HepG2 (cell line): ENCODE measurements around the gene TRIM7. TPM values are rescaled to one million over a fixed set of nuclear protein-coding genes. Genes with fewer than 3 reads are reported as not detected.

Experiments
- ATAC-seq: fragments of 200-7000 bp; cut with Tn5 transposase; 3 replicates; pipeline ENCODE4 v1.9.1; 2020; ENCODE audit warnings: mild to moderate bottlenecking, moderate library complexity
- BruUV-seq: library from RNA; stranded (reverse); fragments of 400-500 nt; replicated peaks from 2 replicates; lab custom pipeline; 2021; lab: Mats Ljungman, UMichigan
- CTCF ChIA-PET: fragments of 300-600 bp; formaldehyde crosslinking; extraction: SDS; loops from one replicate; lab custom pipeline; 2021; ENCODE audit warnings: low total read pairs, inconsistent platforms, low intra/inter-chr PET ratio; lab: Yijun Ruan, JAX
- POLR2A ChIA-PET: fragments of 350-600 bp; sonication (Branson Sonifier 250); formaldehyde crosslinking; loops from one replicate; lab custom pipeline; 2020; ENCODE audit warnings: antibody characterized with exemption, inconsistent platforms; lab: Yijun Ruan, JAX
- DNase-seq: peaks from one replicate; pipeline ENCODE4 v3.0.0-alpha.2; 2015; ENCODE audit warnings: low spot score
- FAIRE-seq: peaks from 3 replicates; lab custom pipeline; 2011; peaks lifted over from hg19 to GRCh38; lab: Jason Lieb, UNC
- H2AFZ ChIP-seq: one replicate; pipeline ENCODE4 v1.6.1; 2011; ENCODE audit warnings: low read length, inconsistent platforms
- H3K27ac ChIP-seq: fragments of 300-600 bp; 3 replicates; pipeline ENCODE4 v1.8.0; 2011; ENCODE audit warnings: mixed run types, mild to moderate bottlenecking, mixed read lengths, low read length, inconsistent platforms; ENCODE audit not compliant: insufficient read depth; ENCODE audit errors: extremely low read length
- H3K27me3 ChIP-seq, 2 experiments: fragments of 200-600 bp in 1 of 2; 2 replicates in 1 of 2; 3 replicates in 1 of 2; pipeline versions ENCODE4 v1.6.0 to v1.8.0; 2011; ENCODE audit warnings: low read length in 2 of 2, mild to moderate bottlenecking in 2 of 2, moderate library complexity in 2 of 2, inconsistent platforms in 1 of 2; ENCODE audit not compliant: insufficient read depth in 2 of 2, control insufficient read depth in 1 of 2
- H3K36me3 ChIP-seq, 2 experiments: fragments of 200-600 bp in 1 of 2; replicated peaks in 1 of 2; 2 replicates in 1 of 2; 3 replicates in 1 of 2; pipeline versions ENCODE4 v1.5.1 to v1.8.0; 2011; ENCODE audit warnings: low read length in 2 of 2, inconsistent platforms in 1 of 2; ENCODE audit not compliant: insufficient read depth in 2 of 2, control insufficient read depth in 1 of 2
- H3K4me1 ChIP-seq: 2 replicates; pipeline ENCODE4 v1.5.1; 2012; ENCODE audit warnings: low read length, inconsistent platforms; ENCODE audit not compliant: insufficient read depth
- H3K4me2 ChIP-seq: 2 replicates; pipeline ENCODE4 v1.6.0; 2011; ENCODE audit warnings: low read depth, low read length, inconsistent platforms
- H3K4me3 ChIP-seq, 3 experiments: fragments of 200-600 bp in 1 of 3; sonication (generic), shearing (Covaris generic) in 1 of 3; replicated peaks in 1 of 3; 2 replicates each; pipeline ENCODE4 v1.5.1; 2011 to 2016; ENCODE audit warnings: low read length in 3 of 3, inconsistent platforms in 2 of 3, low read depth in 2 of 3, mild to moderate bottlenecking in 2 of 3, control low read depth in 1 of 3, mixed read lengths in 1 of 3; ENCODE audit not compliant: insufficient read depth in 1 of 3
- H3K79me2 ChIP-seq: one replicate; pipeline ENCODE4 v1.6.1; 2011; ENCODE audit warnings: low read length, inconsistent platforms; ENCODE audit not compliant: insufficient read depth
- H3K9ac ChIP-seq: 2 replicates; pipeline ENCODE4 v1.6.0; 2011; ENCODE audit warnings: mild to moderate bottlenecking, low read depth, low read length, inconsistent platforms; ENCODE audit not compliant: insufficient read depth
- H3K9me3 ChIP-seq: 2 replicates; pipeline ENCODE4 v1.5.1; 2012; ENCODE audit warnings: mild to moderate bottlenecking, low read length
- H4K20me1 ChIP-seq: 2 replicates; pipeline ENCODE4 v1.6.0; 2011; ENCODE audit warnings: inconsistent platforms, mild to moderate bottlenecking, low read length, moderate library complexity; ENCODE audit not compliant: insufficient read depth
- ARHGAP35 ChIP-seq: sonication (generic); formaldehyde crosslinking; IDR thresholded peaks from 2 replicates; pipeline ENCODE4 v1.9.0; 2022; ENCODE audit warnings: mild to moderate bottlenecking, inconsistent platforms, moderate library complexity, missing genetic modification reagents, borderline replicate concordance
- ATM ChIP-seq: fragments of 450-650 bp; IDR thresholded peaks from 2 replicates; pipeline ENCODE4 v1.7.1; 2017; ENCODE audit warnings: mild to moderate bottlenecking, borderline replicate concordance
- ETV6 ChIP-seq: sonication (generic); formaldehyde crosslinking; conservative IDR thresholded peaks from 2 replicates; pipeline ENCODE4 v1.4.0; 2020; ENCODE audit warnings: missing genetic modification reagents
- FOXM1 ChIP-seq: sonication (generic); formaldehyde crosslinking; IDR thresholded peaks from 2 replicates; pipeline ENCODE4 v1.5.0; 2020; ENCODE audit warnings: missing genetic modification reagents
- ZNF550 ChIP-seq: sonication (generic); formaldehyde crosslinking; IDR thresholded peaks from 2 replicates; pipeline ENCODE4 v1.4.0; 2020; ENCODE audit warnings: mild to moderate bottlenecking, missing genetic modification reagents, borderline replicate concordance
- WGBS: methylation state at CpG from one replicate; pipeline ENCODE4 v1.1.6; 2017; ENCODE audit warnings: low lambda C conversion rate; 5-methylcytosine and 5-hydroxymethylcytosine counted together
- in situ Hi-C: cut with HindIII; loops from 2 replicates; pipeline ENCODE4 v1.10.0; 2017; ENCODE audit warnings: low pct_unique_long_range_greater_than_20kb; ENCODE audit not compliant: extremely low pct_ligation_motif_present
- intact Hi-C: fragments of 100-400 bp; cut with micrococcal nuclease; formaldehyde crosslinking; loops from one replicate; pipeline ENCODE4 v1.10.0; 2022; ENCODE audit not compliant: unreplicated experiment
- polyA plus RNA-seq, 8 experiments: library from polyadenylated mRNA; depleted of rRNA in 3 of 8; stranded (reverse) in 7 of 8; unstranded in 1 of 8; fragments of >200 nt; fragmentation: Illumina TruSeq in 4 of 8; extraction: Trizol in 4 of 8; gene quantifications; 2 replicates each; pipeline versions ENCODE4 v1.2.1 to v1.2.3, GENCODE V29; 2011 to 2016; ENCODE audit warnings: low read depth in 4 of 8, missing spikeins in 1 of 8, mixed read lengths in 1 of 8; ENCODE audit not compliant: insufficient read depth in 1 of 8
- total RNA-seq, 5 experiments: library from RNA; depleted of rRNA; stranded (reverse); fragments of >200 nt; fragmentation: Illumina TruSeq; extraction: Trizol; gene quantifications; 2 replicates each; pipeline ENCODE4 v1.2.3, GENCODE V29; 2016; ENCODE audit warnings: low read depth in 1 of 5
- TF ChIP-seq, protein P1 (sequence below): fragments of 450-650 bp; IDR thresholded peaks from 2 replicates; pipeline ENCODE4 v1.6.1; 2017; ENCODE audit warnings: mild to moderate bottlenecking
- TF ChIP-seq, protein P2 (sequence below): sonication (generic); formaldehyde crosslinking; IDR thresholded peaks from 2 replicates; pipeline ENCODE4 v1.4.0; 2020; ENCODE audit warnings: missing genetic modification reagents, borderline replicate concordance

Gene TRIM7
- total and polyA plus RNA-seq, 2 of the 13 experiments (the other 11 are each of a cell fraction or from before 2014, with no cell fraction given) = 0.13 TPM; not detected in 1

DNA sequence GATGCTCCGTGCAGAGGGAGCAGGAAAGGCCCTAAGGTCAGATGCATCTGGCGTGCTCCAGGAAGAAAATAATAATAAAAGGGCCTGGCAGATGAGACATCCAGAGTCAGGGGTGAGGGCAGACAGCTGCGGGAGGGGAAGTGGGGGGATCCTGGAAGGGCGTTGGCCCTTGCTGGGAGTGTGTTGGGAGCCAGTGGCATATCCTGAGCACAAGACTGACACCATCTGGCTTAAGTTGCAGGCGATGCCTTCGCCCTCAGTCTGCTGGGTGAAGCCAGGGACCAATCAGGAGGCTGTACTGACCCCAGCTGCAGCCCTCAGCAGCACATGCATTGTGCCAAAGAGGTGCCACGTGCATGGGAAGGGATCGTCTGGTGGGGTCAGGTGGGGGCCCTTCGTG lies 53.9 kb downstream of the TRIM7 start (continued):
- TF ChIP-seq, protein P1, sequence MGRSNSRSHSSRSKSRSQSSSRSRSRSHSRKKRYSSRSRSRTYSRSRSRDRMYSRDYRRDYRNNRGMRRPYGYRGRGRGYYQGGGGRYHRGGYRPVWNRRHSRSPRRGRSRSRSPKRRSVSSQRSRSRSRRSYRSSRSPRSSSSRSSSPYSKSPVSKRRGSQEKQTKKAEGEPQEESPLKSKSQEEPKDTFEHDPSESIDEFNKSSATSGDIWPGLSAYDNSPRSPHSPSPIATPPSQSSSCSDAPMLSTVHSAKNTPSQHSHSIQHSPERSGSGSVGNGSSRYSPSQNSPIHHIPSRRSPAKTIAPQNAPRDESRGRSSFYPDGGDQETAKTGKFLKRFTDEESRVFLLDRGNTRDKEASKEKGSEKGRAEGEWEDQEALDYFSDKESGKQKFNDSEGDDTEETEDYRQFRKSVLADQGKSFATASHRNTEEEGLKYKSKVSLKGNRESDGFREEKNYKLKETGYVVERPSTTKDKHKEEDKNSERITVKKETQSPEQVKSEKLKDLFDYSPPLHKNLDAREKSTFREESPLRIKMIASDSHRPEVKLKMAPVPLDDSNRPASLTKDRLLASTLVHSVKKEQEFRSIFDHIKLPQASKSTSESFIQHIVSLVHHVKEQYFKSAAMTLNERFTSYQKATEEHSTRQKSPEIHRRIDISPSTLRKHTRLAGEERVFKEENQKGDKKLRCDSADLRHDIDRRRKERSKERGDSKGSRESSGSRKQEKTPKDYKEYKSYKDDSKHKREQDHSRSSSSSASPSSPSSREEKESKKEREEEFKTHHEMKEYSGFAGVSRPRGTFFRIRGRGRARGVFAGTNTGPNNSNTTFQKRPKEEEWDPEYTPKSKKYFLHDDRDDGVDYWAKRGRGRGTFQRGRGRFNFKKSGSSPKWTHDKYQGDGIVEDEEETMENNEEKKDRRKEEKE = no peak

DNA sequence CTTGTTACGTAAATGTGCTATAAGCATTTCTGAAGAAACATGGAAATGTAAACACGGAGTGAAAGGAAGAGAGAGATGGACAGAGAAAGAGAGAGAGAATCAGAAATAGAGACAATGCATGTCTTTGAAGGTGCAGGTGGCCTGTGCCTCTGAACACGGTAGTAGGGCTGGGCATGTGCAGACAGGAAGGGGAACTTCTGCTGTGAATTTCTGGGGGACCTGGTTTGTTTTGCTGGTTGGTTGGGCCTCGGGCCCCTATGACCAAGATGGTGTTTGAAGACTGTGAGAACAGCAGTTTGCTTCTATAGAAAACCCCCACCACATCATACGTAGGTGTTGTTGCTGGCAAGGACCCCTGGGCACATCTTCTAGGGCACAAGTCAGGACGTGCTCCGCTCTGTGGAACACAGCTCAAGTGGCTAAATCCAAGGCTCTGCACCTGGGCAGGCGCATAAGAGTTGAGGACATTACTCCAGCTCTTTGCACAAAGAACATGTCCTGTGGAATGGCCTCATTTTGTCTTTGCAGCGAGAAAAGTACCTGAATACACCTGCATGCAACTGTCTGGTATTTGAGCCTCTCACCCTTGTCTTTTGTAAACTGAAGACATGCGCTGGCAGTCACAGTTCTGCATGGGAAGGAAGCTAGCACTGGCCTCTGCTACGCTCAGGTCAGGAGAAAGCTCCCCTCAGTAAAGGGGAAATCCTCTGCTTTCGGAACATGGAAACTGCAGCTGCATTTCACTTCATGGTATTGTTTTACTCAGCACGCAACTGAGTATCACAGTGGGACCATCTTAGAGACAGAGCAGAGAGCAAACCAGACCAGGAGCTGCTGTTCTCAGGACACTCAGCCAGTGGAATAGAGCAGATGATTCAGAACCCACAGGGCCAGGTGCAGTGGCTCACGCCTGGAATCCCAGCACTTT lies 54.9 kb downstream of the TRIM7 start:
- 45% methylated on average over 13 of the region's 14 CpGs for WGBS
- intact Hi-C loops (loop anchor here (10.0 kb wide), 1 partner anchor 285 kb away; the partner anchor contains the start of gene ZFP62), in situ Hi-C loops (loop anchor here (10.0 kb wide), 1 partner anchor 365 kb away; no protein-coding TSS in a partner anchor)
- no peak for FAIRE-seq
- ChIA-PET POLR2A (no interaction called here), CTCF (no interaction called here)
- Histone ChIP-seq H3K9ac (no peak overlapping the region), H3K27me3 (peaks cover 12 to 70% of the 10 kb centered on the region in 2 experiments; a peak in 4 of 5 replicates), H2AFZ (no peak overlapping the region), H4K20me1 (no peaks in the 10 kb centered on the region), H3K36me3 (no peaks in the 10 kb centered on the region), H3K4me1 (no peaks in the 10 kb centered on the region), H3K79me2 (no peaks in the 10 kb centered on the region), H3K4me3 (no peak overlapping the region), H3K27ac (no peak overlapping the region), H3K4me2 (no peak overlapping the region), H3K9me3 (no peaks in the 10 kb centered on the region)
- no TSS peak for BruUV-seq
- no peak for ATAC-seq
- DNase-seq = no peak
- TF ChIP-seq ETV6 (CRISPR knock-in tag) = no peak
- TF ChIP-seq, protein P2, sequence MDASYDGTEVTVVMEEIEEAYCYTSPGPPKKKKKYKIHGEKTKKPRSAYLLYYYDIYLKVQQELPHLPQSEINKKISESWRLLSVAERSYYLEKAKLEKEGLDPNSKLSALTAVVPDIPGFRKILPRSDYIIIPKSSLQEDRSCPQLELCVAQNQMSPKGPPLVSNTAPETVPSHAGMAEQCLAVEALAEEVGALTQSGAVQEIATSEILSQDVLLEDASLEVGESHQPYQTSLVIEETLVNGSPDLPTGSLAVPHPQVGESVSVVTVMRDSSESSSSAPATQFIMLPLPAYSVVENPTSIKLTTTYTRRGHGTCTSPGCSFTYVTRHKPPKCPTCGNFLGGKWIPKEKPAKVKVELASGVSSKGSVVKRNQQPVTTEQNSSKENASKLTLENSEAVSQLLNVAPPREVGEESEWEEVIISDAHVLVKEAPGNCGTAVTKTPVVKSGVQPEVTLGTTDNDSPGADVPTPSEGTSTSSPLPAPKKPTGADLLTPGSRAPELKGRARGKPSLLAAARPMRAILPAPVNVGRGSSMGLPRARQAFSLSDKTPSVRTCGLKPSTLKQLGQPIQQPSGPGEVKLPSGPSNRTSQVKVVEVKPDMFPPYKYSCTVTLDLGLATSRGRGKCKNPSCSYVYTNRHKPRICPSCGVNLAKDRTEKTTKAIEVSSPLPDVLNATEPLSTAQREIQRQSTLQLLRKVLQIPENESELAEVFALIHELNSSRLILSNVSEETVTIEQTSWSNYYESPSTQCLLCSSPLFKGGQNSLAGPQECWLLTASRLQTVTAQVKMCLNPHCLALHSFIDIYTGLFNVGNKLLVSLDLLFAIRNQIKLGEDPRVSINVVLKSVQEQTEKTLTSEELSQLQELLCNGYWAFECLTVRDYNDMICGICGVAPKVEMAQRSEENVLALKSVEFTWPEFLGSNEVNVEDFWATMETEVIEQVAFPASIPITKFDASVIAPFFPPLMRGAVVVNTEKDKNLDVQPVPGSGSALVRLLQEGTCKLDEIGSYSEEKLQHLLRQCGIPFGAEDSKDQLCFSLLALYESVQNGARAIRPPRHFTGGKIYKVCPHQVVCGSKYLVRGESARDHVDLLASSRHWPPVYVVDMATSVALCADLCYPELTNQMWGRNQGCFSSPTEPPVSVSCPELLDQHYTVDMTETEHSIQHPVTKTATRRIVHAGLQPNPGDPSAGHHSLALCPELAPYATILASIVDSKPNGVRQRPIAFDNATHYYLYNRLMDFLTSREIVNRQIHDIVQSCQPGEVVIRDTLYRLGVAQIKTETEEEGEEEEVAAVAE = no peak
- TF ChIP-seq FOXM1 (CRISPR knock-in tag) = no peak
- no peak for TF ChIP-seq ARHGAP35
- TF ChIP-seq ZNF550 = no peak
- no peak for TF ChIP-seq ATM
- TF ChIP-seq, all 625 proteins: peak for 0
